HS-27A (cell line): Measurements from ENCODE around the gene ADCY1.

Source experiments
- DNase-seq: peaks from one replicate; pipeline ENCODE4 v3.0.0-alpha.2; 2012; ENCODE audit warnings: low read depth, missing footprints

The ADCY1 gene

DNA sequence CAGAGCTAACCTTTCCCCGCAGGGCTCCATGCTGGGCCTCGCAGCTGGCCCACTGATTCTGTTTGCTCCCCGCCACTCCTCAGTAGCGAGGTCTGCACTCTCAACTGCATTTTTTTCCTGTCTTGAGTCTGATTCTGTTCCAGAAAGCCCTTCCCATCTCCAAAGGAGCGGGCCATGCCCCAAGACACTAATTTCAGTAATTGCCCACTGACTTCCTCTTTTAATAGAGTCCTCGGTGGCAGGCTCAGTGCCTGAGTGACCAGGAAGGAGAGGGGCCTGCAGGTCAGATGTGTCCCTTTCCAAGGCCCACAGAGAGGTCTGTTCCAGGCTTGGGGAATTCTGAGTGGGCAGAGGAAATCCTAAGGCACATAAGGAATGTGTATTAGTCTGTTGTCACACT, 77.4 kb downstream of the ADCY1 start:
- DNase-seq: no peak

DNA sequence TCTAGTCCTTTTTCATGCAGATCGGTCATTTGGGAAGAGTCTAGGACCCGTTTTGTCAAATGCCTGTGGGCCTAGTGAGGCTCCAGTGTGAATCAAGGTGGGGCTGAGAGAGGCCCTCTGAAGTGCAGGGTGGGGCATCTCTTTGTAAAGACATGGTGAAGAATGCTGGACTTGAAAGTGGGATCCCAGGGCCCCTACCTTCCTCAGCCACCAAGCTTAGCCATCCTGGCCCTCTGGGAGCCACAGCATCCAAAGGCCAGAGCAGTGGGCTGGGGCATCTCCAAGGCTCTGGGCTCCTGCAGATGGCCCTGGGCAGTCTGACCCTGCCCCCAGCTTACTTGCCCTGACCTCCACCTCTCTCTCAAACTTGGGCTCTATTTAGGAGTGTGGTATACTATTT, 78.5 kb downstream of the ADCY1 start:
- no peak for DNase-seq

DNA sequence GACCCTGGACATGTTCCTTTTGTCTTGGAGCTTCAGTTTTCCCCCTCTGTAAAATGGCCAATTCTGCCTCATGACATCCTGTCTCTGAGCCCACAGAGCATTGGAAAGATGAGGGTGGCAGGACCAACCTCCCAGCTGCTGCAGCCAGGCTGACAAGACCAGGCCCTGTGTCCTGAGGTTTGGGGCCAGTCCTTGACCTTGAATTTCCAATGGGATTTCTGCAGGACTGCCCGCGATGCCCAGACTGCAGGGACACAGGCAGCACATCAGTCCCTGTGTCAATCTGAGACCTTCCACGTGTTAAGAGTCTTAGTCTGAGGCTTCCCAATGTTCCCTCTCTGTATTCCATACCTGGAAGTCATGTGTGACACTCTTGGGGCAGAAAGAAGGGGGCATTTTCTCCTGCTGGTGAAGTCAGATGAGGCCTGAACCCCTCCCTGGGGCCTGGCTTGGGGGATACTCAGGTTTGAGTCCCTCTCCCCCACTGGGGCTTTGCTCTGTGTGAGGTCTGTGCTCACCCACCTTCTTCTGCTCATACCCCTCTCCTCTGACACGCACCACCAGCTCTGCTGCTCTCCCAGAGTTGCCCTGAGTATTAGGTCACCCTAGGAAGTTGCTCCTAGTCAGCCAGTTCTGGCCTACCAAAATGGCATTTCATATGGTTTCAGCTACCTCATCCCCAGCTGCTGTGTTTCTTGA, 79.2 kb downstream of the ADCY1 start:
- DNase-seq: no peak

DNA sequence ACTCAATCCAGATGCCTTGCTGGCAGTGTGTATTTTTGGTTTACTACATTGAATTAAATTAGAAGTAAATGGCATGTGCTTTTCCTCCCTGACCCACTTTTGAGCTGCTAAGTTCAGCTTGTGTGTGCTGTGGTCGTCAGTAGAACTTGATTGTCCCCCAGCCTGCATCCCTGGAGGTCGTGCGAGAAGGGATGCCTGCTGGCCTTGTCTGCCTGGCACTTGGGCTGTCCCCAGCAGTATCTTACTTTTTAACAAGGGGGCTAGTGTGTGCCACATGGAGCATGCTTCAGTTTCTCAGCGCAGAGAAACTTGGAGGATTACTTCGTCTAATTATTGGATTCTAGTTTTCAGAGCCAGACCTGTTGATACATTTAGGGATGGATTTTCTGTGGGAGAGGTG, 80.2 kb downstream of the ADCY1 start:
- DNase-seq: no peak

DNA sequence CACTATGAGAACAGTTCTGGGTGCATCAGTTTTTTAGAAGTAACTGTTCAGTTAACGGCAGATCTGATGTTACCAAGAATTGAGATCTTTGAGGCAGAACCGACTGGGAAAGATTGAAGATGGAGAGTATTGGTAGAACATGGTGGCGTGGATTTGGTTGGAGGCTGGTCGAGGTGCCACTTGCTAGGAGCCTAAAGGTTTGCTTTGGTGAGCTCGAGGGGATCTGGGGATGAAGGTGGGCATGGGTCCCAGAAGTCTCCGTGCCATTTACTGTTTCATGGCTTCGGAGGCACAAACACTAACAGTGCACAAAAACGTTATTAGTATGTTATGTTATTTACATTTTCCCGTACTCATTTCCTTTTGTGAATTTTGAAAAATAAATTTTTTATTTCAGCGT, 81.4 kb downstream of the ADCY1 start:
- DNase-seq: no peak

DNA sequence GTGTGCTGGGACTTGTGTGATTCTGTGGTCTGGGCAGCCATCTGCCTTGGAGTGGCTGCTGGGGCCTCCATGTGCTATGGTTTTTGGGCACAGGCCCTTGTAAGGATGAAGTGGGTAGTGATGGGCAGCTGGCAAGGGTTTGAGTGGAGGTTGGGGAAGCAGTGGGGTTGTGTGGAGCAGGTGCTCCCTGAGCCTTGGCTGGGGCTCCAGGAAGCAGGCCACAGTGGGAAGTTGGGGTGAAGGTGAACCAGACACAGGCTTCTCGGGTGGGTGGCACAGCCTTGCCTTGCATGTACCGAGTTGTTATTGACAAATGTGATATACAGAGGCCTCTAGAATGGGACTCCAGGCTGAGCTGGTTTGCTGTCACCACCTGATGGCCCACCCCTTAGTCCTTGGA, 82.3 kb downstream of the ADCY1 start:
- no peak for DNase-seq

DNA sequence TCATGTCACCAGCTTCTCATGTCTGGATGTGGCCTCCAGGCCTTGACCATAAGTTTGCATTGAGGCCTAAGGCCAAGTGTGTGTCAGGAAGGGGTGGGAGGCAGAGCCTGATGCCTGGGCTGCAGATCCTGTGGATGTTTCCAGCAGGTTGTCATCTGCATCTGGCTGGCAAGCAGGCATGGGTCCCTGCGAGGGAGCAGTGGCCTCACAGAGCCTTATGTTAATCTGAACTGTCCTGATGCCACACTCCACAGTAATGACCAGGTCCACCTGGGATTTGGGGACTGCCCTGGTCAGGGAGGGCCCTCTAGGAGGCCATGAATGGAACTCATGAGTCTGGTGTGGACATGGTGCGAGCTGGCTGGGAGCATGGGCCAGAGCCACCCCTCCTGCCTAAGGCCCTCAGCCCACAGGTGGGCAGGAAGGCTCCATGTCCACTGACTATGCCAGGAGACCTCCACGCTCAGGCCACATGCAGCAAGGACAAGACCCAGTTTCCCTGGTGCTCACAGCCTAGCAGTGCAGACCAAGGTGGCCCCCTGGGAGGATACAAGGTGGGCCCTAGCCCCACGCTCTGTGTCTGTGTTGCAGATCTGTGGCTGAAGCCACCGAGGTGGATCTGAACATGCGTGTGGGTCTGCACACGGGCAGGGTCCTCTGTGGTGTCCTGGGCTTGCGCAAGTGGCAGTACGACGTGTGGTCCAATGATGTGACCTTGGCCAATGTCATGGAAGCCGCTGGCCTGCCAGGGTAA, 83.1 kb downstream of the ADCY1 start:
- DNase-seq: no peak

DNA sequence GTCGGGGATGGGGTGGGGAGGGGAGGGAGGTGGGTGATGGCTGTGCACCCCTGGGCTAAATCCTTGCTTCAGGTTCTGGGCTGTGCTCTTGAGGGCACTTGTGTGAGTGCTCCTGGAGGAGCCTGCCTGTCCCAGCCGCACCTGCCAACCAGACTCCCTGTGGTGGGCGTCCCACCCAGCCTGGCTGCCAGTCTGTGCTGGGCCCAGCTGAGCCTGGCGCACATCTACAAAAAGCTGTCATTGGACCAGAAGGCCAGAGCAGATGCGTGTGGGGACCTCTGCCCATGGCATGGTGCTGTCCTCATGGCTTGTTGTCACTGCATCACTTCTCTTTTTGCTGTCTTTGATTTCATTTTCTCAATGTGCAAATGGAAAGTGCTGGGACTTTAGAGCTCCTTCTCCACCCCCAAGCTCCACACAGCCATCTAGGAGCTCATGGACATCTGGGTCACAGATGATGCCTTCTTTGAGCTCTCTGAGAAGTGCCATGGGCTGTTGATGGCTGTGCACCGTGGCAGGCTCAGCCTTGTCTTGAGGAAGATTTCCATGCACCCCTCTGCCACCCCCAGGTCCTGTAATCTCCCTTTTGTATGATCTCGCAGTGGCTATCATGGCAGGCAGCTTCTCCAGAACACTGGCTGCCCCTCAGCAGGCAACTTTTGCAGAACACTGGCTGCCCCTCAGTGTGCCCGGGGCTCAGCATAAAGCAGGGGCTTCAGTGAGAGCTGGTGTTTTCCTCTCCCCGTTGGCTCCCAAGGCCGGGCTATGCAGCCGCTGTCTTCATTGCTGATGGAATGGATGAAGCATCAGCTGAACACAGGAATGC, 83.9 kb downstream of the ADCY1 start:
- no peak for DNase-seq

DNA sequence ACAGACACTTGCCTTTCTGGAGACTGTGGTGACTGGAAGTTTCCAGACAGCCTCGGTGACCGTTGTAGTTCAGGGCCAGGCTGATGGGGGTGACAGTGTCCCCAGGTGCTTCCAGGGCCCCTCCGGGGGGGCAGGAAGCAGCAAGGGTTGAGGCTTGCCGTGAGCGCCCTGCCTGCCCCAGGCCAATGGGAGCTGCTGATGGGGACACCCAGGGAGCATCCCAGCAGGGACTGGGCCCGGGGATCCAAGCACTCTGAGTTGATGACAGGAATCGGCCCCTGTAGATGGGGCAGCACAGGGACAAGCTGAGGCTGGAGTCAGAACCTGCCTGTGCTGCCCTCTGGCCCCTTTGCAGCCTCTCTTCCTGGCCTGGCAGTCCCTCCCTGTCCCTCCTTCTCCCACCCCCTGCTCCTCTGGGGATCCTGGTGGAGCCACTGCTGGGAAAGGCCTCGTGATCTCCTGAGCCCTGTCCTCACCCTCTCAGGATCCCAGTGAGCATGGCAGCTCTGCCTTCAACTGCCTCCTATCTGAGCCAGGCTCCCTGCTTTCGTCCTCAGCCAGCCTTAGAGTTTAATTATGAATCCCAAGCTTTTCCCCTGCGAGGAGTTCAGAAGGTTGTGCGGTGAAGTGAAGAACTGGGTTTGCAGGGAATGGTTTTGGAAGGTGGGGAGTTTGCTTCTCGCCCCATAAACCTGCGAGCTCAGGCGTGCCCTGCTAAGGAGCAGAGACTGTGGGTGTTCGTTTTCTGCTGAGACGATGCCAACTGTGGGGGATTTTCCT, 84.7 kb downstream of the ADCY1 start:
- no peak for DNase-seq

DNA sequence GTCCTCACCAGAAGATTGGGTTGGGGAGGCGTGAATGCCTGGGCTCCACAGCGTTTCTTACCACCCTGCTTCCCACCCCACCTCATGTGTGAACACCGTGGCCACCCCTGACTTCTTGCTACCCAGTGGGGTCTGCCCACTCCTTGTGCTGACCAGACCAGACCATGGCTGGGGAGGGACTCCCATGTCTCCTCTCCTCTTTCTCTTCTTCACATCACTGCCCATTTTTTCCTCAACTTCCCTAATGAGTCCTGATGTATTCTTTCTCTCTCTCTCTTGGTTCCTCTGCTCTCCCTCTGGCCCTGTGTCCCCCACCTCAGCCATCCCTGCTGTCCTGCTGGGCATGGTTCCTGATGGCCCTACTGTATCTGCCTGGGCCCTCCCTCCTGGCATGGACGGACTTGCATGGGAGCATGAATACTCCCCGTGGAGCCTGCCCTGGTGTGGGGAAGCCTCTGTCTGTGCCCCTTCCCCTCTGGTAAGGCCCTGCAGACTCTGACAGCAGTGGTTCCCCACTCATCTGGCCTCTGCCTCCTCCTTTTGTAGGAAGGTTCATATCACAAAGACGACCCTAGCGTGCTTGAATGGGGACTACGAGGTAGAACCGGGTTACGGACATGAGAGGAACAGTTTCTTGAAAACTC, 85.5 kb downstream of the ADCY1 start:
- DNase-seq: no peak

DNA sequence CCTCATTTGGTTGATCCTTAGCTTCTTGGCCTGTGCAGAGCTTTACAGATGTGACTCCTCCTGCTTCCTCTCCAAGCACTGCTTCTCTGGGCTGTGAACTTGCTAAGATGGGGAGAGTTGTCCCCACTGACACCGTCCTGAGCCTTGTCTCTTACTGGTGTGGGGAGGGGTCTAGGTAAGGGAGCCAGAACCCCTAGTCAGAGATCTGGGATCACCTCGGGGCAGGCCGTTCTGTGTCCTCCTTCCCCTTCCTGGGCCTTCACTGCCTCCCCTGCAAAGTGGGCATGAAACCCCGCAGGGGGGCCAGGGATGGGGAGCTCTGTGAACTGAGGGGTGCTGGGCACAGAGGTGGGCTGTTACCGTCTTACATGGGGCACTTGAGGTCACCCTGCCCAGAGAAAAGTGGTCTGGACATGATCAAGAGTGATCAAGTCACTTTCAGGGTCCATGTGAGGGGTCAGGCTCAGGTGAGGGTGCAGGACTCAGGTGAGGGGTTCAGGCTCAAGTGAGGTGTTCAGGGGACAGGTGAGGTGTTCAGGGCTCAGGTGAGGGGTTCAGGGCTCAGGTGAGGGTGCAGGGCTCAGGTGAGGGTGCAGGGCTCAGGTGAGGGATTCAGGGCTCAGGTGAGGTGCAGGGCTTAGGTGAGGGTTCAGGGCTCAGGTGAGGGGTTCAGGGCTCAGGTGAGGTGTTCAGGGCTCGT, 86.2 kb downstream of the ADCY1 start:
- no peak for DNase-seq

DNA sequence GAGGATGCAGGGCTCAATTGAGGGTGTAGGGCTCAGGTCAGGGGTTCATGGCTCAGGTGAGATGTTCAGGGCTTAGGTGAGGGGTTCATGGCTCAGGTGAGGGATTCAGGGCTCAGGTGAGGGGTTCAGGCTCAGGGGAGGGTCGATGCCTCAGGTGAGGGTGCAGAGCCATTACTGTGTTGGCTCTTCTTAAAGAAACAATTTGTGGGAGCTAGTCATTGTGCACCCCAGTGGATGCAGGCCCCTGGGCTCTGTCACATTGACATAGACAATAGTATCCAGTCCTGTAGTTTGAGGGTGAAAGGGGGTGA, 86.7 kb downstream of the ADCY1 start:
- DNase-seq: no peak

DNA sequence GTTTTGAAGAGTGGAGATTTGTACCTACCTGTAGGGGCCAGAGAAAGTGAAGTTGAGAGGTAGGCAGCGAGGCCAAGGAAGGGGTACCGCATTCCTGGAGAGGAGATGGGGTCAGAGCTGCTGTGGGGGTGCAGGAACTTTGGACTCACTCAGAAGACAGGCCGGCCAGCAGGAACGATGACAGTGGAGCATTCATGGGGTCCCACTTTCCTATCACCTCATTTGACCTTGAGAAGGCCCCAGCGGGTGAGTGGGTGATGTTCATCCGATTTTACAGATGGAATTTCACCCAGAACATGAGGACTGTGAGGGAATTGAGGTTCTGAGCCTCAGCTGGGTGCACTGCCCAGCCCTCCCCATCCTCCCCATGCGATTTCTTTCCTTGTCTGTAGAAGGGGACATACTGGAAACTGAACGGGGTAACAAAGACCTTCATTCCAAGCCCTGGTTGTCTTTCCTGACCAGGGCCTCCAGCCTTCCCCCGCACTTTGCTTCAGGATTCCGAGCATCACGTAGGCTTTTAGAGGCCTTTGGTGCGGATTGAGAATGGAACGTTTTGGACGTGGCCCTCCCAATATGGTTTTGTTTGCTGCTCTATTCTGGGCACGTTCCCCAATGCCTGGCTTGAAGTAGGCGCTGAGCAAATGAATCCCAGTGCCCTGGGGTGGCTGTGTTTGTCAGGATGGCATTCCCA, 87.3 kb downstream of the ADCY1 start:
- no peak for DNase-seq

DNA sequence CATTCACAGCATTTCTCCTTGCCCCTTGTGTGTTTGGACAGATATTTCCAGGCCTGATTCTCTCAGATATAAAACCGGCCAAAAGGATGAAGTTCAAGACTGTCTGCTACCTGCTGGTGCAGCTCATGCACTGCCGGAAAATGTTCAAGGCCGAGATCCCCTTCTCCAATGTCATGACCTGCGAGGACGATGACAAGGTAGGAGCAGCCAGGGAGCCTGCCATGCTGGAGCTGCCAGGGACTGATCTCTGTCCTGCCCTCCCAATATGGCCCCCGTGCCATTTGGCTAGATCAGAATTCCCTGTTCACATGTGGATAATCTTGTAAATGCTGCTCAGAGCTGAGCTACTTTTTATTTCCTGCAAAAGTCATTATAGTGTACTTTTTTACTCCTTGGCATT, 87.8 kb downstream of the ADCY1 start:
- no peak for DNase-seq

DNA sequence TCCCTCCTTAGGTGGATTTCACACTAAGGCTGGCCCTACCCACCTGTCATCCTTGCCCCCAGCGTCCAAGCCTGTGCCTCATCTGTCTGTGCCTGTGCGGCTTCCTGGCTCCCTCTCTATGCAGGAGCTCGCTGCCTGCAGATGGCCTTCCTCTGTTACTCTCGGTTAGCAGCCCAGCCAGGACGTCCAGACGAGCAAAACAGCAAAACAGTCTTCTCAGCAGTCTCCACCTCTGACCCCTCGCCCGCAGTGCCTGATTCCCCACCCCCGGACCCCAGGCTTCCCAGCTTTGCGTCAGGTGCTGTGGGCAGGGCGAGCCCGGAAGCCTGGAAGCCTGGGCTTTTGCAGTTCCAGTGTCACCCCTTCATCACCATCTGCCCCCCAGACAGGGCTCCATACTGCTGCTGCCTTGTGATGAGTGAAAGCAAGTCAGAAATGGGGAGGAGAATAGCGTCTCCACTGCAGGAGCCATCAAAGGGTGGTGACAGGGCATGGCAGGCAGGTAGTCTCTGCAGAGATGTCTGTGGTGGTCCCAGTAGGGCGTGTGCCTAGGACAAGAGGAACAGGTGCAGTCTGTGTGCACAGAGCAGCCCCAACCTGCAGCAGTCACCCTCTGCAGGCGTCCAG, 88.5 kb downstream of the ADCY1 start:
- no peak for DNase-seq

DNA sequence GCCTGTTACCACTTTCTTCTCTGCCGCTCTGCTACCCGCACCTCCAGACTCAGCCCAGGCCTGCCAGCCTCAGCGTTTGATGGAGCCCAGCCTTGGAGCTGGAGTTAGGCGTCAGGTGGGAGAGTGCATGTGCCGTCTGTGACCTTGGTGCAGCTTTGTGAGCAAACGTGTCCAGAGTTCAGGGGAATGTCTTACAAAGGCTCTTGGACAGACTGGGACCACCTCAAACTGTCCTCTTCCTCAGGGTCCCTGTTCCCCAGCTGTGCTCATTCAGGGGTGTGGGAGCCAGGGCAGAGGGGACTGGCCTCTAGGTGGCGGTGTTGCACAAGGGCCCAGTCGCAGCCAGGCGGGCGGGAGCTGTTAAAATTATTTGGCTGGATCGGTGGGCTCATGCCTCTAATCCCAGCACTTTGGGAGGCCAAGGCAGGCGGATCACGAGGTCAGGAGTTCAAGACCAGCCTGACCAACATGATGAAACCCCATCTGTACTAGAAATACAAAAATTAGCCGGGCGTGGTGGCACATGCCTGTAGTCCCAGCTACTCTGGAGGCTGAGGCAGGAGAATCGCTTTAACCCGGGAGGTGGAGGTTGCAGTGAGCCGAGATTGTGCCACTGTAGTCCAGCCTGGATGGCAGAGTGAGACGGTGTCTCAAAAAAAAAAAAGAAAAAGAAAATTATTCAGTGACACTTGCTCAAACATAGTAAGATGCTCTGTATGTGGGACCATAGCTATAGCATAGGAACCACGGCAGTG, 89.2 kb downstream of the ADCY1 start:
- no peak for DNase-seq

DNA sequence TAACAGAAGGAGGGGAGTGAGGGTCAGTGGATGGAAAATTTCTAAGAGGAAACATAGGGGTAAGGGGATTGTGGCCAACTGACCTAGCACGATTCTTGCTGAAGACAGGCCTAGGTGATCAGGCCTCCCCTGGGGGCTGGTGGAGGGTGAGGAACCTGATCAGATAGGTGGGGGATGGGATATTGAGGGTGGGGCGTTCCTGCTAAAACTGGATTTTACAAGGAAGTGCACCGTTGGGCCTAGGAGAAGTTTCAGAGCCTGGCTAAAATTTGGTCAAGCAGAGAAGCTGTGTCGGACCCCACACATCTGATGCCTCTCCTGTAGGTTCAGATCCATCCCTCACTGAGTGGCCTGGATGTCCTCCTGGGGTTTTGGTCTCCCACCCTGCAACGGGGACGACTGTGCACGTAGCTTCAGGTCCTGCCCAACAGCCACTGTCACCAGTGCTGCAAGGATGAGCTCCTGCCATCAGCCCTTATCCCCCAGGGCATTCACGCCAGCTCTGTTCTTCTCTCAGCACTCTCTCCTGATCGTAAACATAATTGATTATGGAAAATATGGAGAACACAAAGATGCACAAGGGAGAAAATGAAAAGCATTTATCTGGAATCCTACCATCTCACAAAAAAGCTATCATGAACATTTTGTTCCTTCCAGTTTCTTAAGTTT, 89.9 kb downstream of the ADCY1 start:
- no peak for DNase-seq

DNA sequence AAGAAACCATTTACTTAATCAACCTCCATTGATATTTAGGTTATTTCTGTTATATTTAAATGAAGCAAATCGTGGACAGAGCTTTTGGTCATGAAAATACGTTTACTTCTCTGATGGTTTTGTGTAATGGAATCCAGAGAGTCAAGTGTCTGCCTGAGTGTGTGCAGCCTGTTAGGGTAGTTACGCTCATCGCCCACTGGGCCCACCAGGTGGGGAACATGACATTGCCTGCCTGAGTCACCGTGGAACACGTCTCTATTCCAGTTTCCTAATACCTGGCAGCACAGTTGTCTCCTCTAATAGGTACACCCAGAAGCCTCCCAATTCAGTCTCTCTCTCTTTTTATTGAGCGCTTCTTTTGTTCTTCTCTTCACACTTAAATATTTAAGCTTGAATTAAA, 91.0 kb downstream of the ADCY1 start:
- DNase-seq: no peak

DNA sequence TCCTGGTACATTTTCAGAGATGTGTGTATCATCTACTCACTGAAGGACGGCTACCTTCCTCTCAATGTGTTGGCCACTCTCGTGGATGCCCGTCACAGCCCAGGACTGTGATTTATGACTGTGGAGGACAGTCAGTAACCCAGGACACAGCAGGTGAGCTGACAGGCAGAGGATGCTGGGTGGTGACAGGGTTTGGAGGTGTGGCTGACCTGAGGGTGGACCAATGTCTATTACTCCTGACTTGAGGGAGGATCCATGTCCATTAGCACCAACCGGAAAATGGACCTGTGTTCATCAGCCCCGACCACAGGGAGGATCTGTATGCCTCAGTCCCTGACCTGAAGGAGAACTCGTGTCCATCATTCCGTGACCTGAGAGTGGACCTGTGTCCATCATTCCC, 96.1 kb downstream of the ADCY1 start:
- DNase-seq: no peak
